Keratinocyte (primary cell): ENCODE data around the gene RAB30. TPM values are rescaled to one million over a fixed set of nuclear protein-coding genes. Genes with fewer than 3 reads are reported as not detected.

Source experiments
- DNase-seq: peaks from one replicate; pipeline ENCODE4 v3.0.0-alpha.2; 2011; ENCODE audit warnings: low read depth, missing footprints, low spot score
- FAIRE-seq: peaks from 2 replicates; lab custom pipeline; 2011; peaks lifted over from hg19 to GRCh38; lab: Jason Lieb, UNC
- H2AFZ ChIP-seq: 2 replicates; pipeline ENCODE4 v1.6.0; 2012; ENCODE audit warnings: low read length, control low read depth, inconsistent platforms; ENCODE audit not compliant: control insufficient read depth
- H3K27ac ChIP-seq: 2 replicates; pipeline ENCODE4 v1.5.1; 2011; ENCODE audit warnings: low read length; ENCODE audit not compliant: control insufficient read depth, insufficient read depth
- H3K27me3 ChIP-seq: 3 replicates; pipeline ENCODE4 v1.6.0; 2011; ENCODE audit warnings: low read length; ENCODE audit not compliant: control insufficient read depth, insufficient read depth; ENCODE audit errors: extremely low read depth
- H3K36me3 ChIP-seq, 2 experiments: 2 replicates in 1 of 2; 3 replicates in 1 of 2; pipeline ENCODE4 v1.5.1; 2011; ENCODE audit warnings: low read length in 2 of 2, mild to moderate bottlenecking in 1 of 2; ENCODE audit not compliant: control insufficient read depth in 2 of 2, insufficient read depth in 2 of 2; ENCODE audit errors: extremely low read depth in 1 of 2
- H3K4me1 ChIP-seq: 3 replicates; pipeline ENCODE4 v1.5.1; 2011; ENCODE audit warnings: low read length; ENCODE audit not compliant: control insufficient read depth, insufficient read depth; ENCODE audit errors: extremely low read depth
- H3K4me2 ChIP-seq: 3 replicates; pipeline ENCODE4 v1.6.0; 2011; ENCODE audit warnings: low read depth, low read length; ENCODE audit not compliant: control insufficient read depth, insufficient read depth; ENCODE audit errors: extremely low read depth
- H3K4me3 ChIP-seq, 3 experiments: fragments of 200-600 bp in 1 of 3; sonication (generic) in 1 of 3; 2 replicates in 2 of 3; 3 replicates in 1 of 3; pipeline ENCODE4 v1.5.1; 2011 to 2016; ENCODE audit warnings: low read length in 3 of 3, mild to moderate bottlenecking in 3 of 3, control low read depth in 2 of 3, inconsistent platforms in 1 of 3, low read depth in 1 of 3, mixed read lengths in 1 of 3, mixed run types in 1 of 3, moderate library complexity in 1 of 3; ENCODE audit not compliant: control insufficient read depth in 2 of 3, insufficient read depth in 2 of 3; ENCODE audit errors: extremely low read depth in 1 of 3
- H3K79me2 ChIP-seq: 2 replicates; pipeline ENCODE4 v1.6.0; 2012; ENCODE audit warnings: low read length; ENCODE audit not compliant: control insufficient read depth, insufficient read depth
- H3K9ac ChIP-seq: 3 replicates; pipeline ENCODE4 v1.6.0; 2011; ENCODE audit warnings: low read length; ENCODE audit not compliant: control insufficient read depth, insufficient read depth; ENCODE audit errors: extremely low read depth
- H3K9me1 ChIP-seq: 3 replicates; pipeline ENCODE4 v1.6.0; 2011; ENCODE audit warnings: low read length; ENCODE audit not compliant: control insufficient read depth, insufficient read depth; ENCODE audit errors: extremely low read depth
- H3K9me3 ChIP-seq: 2 replicates; pipeline ENCODE4 v1.5.1; 2012; ENCODE audit warnings: low read depth, low read length; ENCODE audit not compliant: control insufficient read depth
- H4K20me1 ChIP-seq: 3 replicates; pipeline ENCODE4 v1.6.0; 2011; ENCODE audit warnings: low read length; ENCODE audit not compliant: control insufficient read depth, insufficient read depth; ENCODE audit errors: extremely low read depth
- CTCF ChIP-seq, 3 experiments: IDR thresholded peaks in 1 of 3; conservative IDR thresholded peaks in 1 of 3; optimal IDR thresholded peaks in 1 of 3; 2 replicates in 2 of 3; 3 replicates in 1 of 3; pipeline versions ENCODE3 to v1.5.1; 2011; ENCODE audit warnings: low read length in 3 of 3, mild to moderate bottlenecking in 3 of 3, moderate library complexity in 2 of 3, control low read depth in 1 of 3, inconsistent platforms in 1 of 3; ENCODE audit not compliant: insufficient read depth in 2 of 3; ENCODE audit errors: extremely low read depth in 1 of 3
- EZH2 ChIP-seq: IDR thresholded peaks from one replicate; pipeline ENCODE4 v1.6.1; 2012; ENCODE audit warnings: inconsistent platforms, mild to moderate bottlenecking, low read length, moderate library complexity
- dilution Hi-C: fragments of 300-500 bp; cut with MboI; formaldehyde crosslinking; loops from one replicate; pipeline ENCODE4 v1.7.0; 2020; ENCODE audit warnings: low sequenced_read_pairs; ENCODE audit not compliant: extremely low pct_ligation_motif_present
- polyA plus RNA-seq, 5 experiments: library from polyadenylated mRNA; depleted of rRNA in 3 of 5; stranded (reverse) in 3 of 5; stranded (forward) in 1 of 5; unstranded in 1 of 5; fragments of >200 nt; gene quantifications; 1 replicate in 1 of 5; 2 replicates in 3 of 5; 3 replicates in 1 of 5; pipeline versions ENCODE4 v1.2.1 to v1.2.3, GENCODE V29; 2011 to 2012; ENCODE audit warnings: missing spikeins in 2 of 5, low read depth in 1 of 5, low replicate concordance in 1 of 5

RAB30 gene
- polyA plus RNA-seq, 1 donor (not counting 4 experiments of a cell fraction or from before 2014, with no cell fraction given), result 9.3 TPM

GRCh38 chr11:83042964-83043711 lies 28.6 kb downstream of the RAB30 start:
- Histone ChIP-seq H3K4me1 (peaks cover 38% of the 10 kb centered on the region), H3K9me3 (no peaks in the 10 kb centered on the region), H3K27me3 (no peaks in the 10 kb centered on the region), H2AFZ (peak overlapping the region; percentile 74), H3K79me2 (no peaks in the 10 kb centered on the region), H3K4me3 (no peak overlapping the region), H3K4me2 (peak overlapping the region; percentile 76), H3K9me1 (no peaks in the 10 kb centered on the region), H3K9ac (peak overlapping the region; percentile 26), H3K36me3 (no peaks in the 10 kb centered on the region), H3K27ac (peak overlapping the region; percentile 68), H4K20me1 (no peaks in the 10 kb centered on the region)
- FAIRE-seq (peak; percentile 53), DNase-seq (no peak)
- dilution Hi-C loops, result no loop called here
- TF ChIP-seq EZH2, result no peak
- no peak for TF ChIP-seq CTCF (optimal IDR thresholded peaks at IDR 0.05 in 1 of 3, IDR thresholded peaks at IDR 0.05 in 1 of 3, conservative IDR thresholded peaks at IDR 0.05 in 1 of 3; ENCODE audit: extremely low read depth in 1 of 3, insufficient read depth in 2 of 3, low read length in 3 of 3)

- no peaks in the 10 kb centered on the region for H4K20me1 ChIP-seq
- H3K36me3 ChIP-seq, result no peaks in the 10 kb centered on the region
- no peak overlapping the region for H3K4me3 ChIP-seq
- no peak overlapping the region for H3K4me2 ChIP-seq
- H3K9me3 ChIP-seq, result no peaks in the 10 kb centered on the region
- H3K9ac ChIP-seq, result no peak overlapping the region
- no peak overlapping the region for H2AFZ ChIP-seq
- dilution Hi-C loops, result no loop called here
- no peak for DNase-seq
- no peak for FAIRE-seq
- H3K9me1 ChIP-seq, result no peaks in the 10 kb centered on the region
- no peaks in the 10 kb centered on the region for H3K79me2 ChIP-seq
- no peak overlapping the region for H3K27ac ChIP-seq
- peaks cover 28% of the 10 kb centered on the region for H3K4me1 ChIP-seq
- TF ChIP-seq CTCF (optimal IDR thresholded peaks at IDR 0.05 in 1 of 3, IDR thresholded peaks at IDR 0.05 in 1 of 3, conservative IDR thresholded peaks at IDR 0.05 in 1 of 3; ENCODE audit: extremely low read depth in 1 of 3, insufficient read depth in 2 of 3, low read length in 3 of 3) (no peak), EZH2 (no peak)
- no peaks in the 10 kb centered on the region for H3K27me3 ChIP-seq
Measured at GRCh38 chr11:83041126-83041525, 30.6 kb downstream of the RAB30 start.
